RWPE2 (cell line): ENCODE data around the gene DNAH3.

Experiments
- ATAC-seq: fragments of 200-7000 bp; cut with Tn5 transposase; 3 replicates; pipeline ENCODE4 v1.9.1; 2021; ENCODE audit warnings: low read depth
- DNase-seq: peaks from one replicate; pipeline ENCODE4 v3.0.0-alpha.2; 2020; ENCODE audit warnings: low spot score
- H3K27ac ChIP-seq: fragments of 450-650 bp; 2 replicates; pipeline ENCODE4 v1.5.1; 2017; ENCODE audit warnings: mild to moderate bottlenecking; ENCODE audit not compliant: poor library complexity, severe bottlenecking
- H3K27me3 ChIP-seq: fragments of 250-450 bp; sonication (Bioruptor Pico); 2 replicates; pipeline ENCODE4 v1.5.1; 2021; ENCODE audit warnings: mild to moderate bottlenecking, moderate library complexity; ENCODE audit not compliant: insufficient read depth, poor library complexity, severe bottlenecking
- H3K36me3 ChIP-seq: fragments of 250-450 bp; sonication (Bioruptor Pico); 2 replicates; pipeline ENCODE4 v1.5.1; 2020; ENCODE audit warnings: low read depth, mild to moderate bottlenecking, moderate library complexity
- H3K4me1 ChIP-seq: fragments of 250-450 bp; sonication (Bioruptor Pico); 2 replicates; pipeline ENCODE4 v1.5.1; 2021; ENCODE audit warnings: mild to moderate bottlenecking, moderate library complexity; ENCODE audit not compliant: insufficient read depth, poor library complexity, severe bottlenecking
- H3K4me3 ChIP-seq: fragments of 250-450 bp; sonication (Bioruptor Pico); 2 replicates; pipeline ENCODE4 v1.5.1; 2021; ENCODE audit warnings: mild to moderate bottlenecking, moderate library complexity; ENCODE audit not compliant: severe bottlenecking
- H3K9me3 ChIP-seq: fragments of 250-450 bp; sonication (Bioruptor Pico); 2 replicates; pipeline ENCODE4 v1.5.1; 2021; ENCODE audit warnings: mild to moderate bottlenecking, moderate library complexity; ENCODE audit not compliant: severe bottlenecking
- CTCF ChIP-seq: fragments of 450-650 bp; IDR thresholded peaks from one replicate; pipeline ENCODE4 v1.5.1; 2017; ENCODE audit warnings: mild to moderate bottlenecking, moderate library complexity; ENCODE audit not compliant: poor library complexity, severe bottlenecking

Gene DNAH3

GRCh38 chr16:21189311-21189710 is 38.7 kb upstream of the DNAH3 start:
- ATAC-seq = no peak
- Histone ChIP-seq H3K27me3 (no peaks in the 10 kb centered on the region), H3K36me3 (no peaks in the 10 kb centered on the region), H3K4me3 (no peak overlapping the region), H3K4me1 (peaks cover 8% of the 10 kb centered on the region), H3K27ac (no peak overlapping the region), H3K9me3 (no peaks in the 10 kb centered on the region)
- TF ChIP-seq CTCF = no peak
- no peak for DNase-seq

GRCh38 chr16:21186326-21186691 is 35.7 kb upstream of the DNAH3 start:
- ATAC-seq (no peak), DNase-seq (no peak)
- peaks cover 8% of the 10 kb centered on the region for H3K4me1 ChIP-seq
- no peaks in the 10 kb centered on the region for H3K9me3 ChIP-seq
- peaks cover 4% of the 10 kb centered on the region; the same call in 1 of the 2 replicates for H3K36me3 ChIP-seq
- H3K4me3 ChIP-seq = no peak overlapping the region
- no peak overlapping the region for H3K27ac ChIP-seq
- H3K27me3 ChIP-seq = no peaks in the 10 kb centered on the region
- no peak for TF ChIP-seq CTCF

GRCh38 chr16:21185659-21186325 is 35.1 kb upstream of the DNAH3 start:
- no peaks in the 10 kb centered on the region for H3K27me3 ChIP-seq
- no peak overlapping the region for H3K27ac ChIP-seq
- H3K4me1 ChIP-seq = peaks cover 8% of the 10 kb centered on the region
- H3K36me3 ChIP-seq = peaks cover 10% of the 10 kb centered on the region
- no peak overlapping the region for H3K4me3 ChIP-seq
- no peak for TF ChIP-seq CTCF
- DNase-seq = no peak
- H3K9me3 ChIP-seq = no peaks in the 10 kb centered on the region
- ATAC-seq = no peak

GRCh38 chr16:21184834-21185233 is 34.2 kb upstream of the DNAH3 start:
- Histone ChIP-seq H3K4me1 (peaks cover 8% of the 10 kb centered on the region), H3K9me3 (no peaks in the 10 kb centered on the region), H3K36me3 (peaks cover 15% of the 10 kb centered on the region), H3K27ac (no peak overlapping the region), H3K4me3 (no peak overlapping the region), H3K27me3 (no peaks in the 10 kb centered on the region)
- no peak for ATAC-seq
- no peak for DNase-seq
- no peak for TF ChIP-seq CTCF

GRCh38 chr16:21183995-21184394 is 33.3 kb upstream of the DNAH3 start:
- no peak overlapping the region for H3K4me3 ChIP-seq
- no peak for DNase-seq
- no peaks in the 10 kb centered on the region for H3K27me3 ChIP-seq
- H3K4me1 ChIP-seq = peaks cover 8% of the 10 kb centered on the region
- no peak for TF ChIP-seq CTCF
- no peak for ATAC-seq
- no peaks in the 10 kb centered on the region for H3K9me3 ChIP-seq
- no peak overlapping the region for H3K27ac ChIP-seq
- H3K36me3 ChIP-seq = peaks cover 24% of the 10 kb centered on the region
